Liver (tissue), 9 donors: ENCODE results near the gene OCSTAMP. TPM values are rescaled to one million over a fixed set of nuclear protein-coding genes. Genes with fewer than 3 reads are reported as not detected.

Experiments
- DNase-seq: peaks from one replicate; pipeline ENCODE4 v3.0.0-alpha.2; 2017; ENCODE audit warnings: low spot score
- H3K27ac ChIP-seq, 2 donors: one replicate each; pipeline ENCODE4 v1.7.0; 2013; ENCODE audit warnings: inconsistent platforms in 2 of 2, low read length in 2 of 2, control low read depth in 1 of 2, low read depth in 1 of 2, mild to moderate bottlenecking in 1 of 2
- H3K27me3 ChIP-seq, 4 donors: one replicate each; pipeline versions ENCODE4 v1.6.1 to v1.7.0; 2013; ENCODE audit warnings: low read length in 3 of 4, inconsistent platforms in 1 of 4, mild to moderate bottlenecking in 1 of 4, moderate library complexity in 1 of 4; ENCODE audit not compliant: control insufficient read depth in 4 of 4, insufficient read depth in 4 of 4
- H3K36me3 ChIP-seq, 4 donors: one replicate each; pipeline versions ENCODE4 v1.6.1 to v1.7.0; 2013; ENCODE audit warnings: low read length in 3 of 4, mild to moderate bottlenecking in 3 of 4, low read depth in 1 of 4, moderate library complexity in 1 of 4; ENCODE audit not compliant: control insufficient read depth in 4 of 4, insufficient read depth in 3 of 4
- H3K4me1 ChIP-seq, 4 donors: one replicate each; pipeline versions ENCODE4 v1.6.1 to v1.7.0; 2013; ENCODE audit warnings: low read length in 3 of 4, mild to moderate bottlenecking in 3 of 4, moderate library complexity in 1 of 4; ENCODE audit not compliant: control insufficient read depth in 4 of 4, insufficient read depth in 4 of 4
- H3K4me3 ChIP-seq, 3 donors: one replicate each; pipeline versions ENCODE4 v1.6.1 to v1.7.0; 2013; ENCODE audit warnings: low read length in 3 of 3, control low read depth in 1 of 3, low read depth in 1 of 3, mild to moderate bottlenecking in 1 of 3
- H3K9ac ChIP-seq, 2 donors: one replicate each; pipeline ENCODE4 v1.7.0; 2013; ENCODE audit warnings: low read length in 2 of 2, mild to moderate bottlenecking in 2 of 2, moderate library complexity in 2 of 2, control low read depth in 1 of 2, low read depth in 1 of 2
- H3K9me3 ChIP-seq, 4 donors: one replicate each; pipeline versions ENCODE4 v1.6.1 to v1.7.0; 2013; ENCODE audit warnings: low read length in 3 of 4; ENCODE audit not compliant: control insufficient read depth in 4 of 4
- ATF3 ChIP-seq: IDR thresholded peaks from 2 replicates; pipeline ENCODE4 v1.6.1; 2016; ENCODE audit warnings: antibody characterized with exemption
- CTCF ChIP-seq: fragments of 150-350 bp; IDR thresholded peaks from 2 replicates; pipeline ENCODE4 v1.5.1; 2017; ENCODE audit warnings: improper control_type of control experiment, low read depth, low read length; ENCODE audit not compliant: missing input control
- EGR1 ChIP-seq, 2 donors: IDR thresholded peaks; 2 replicates each; pipeline ENCODE4 v1.6.1; 2016 to 2018; ENCODE audit warnings: antibody characterized with exemption in 2 of 2, low read depth in 2 of 2
- FOXA1 ChIP-seq: IDR thresholded peaks from 2 replicates; pipeline ENCODE4 v1.6.1; 2016; ENCODE audit warnings: antibody characterized with exemption
- FOXA2 ChIP-seq: IDR thresholded peaks from 2 replicates; pipeline ENCODE4 v1.6.1; 2016; ENCODE audit warnings: antibody characterized with exemption
- GABPA ChIP-seq, 2 donors: IDR thresholded peaks in 1 of 2; conservative IDR thresholded peaks in 1 of 2; 2 replicates each; pipeline ENCODE4 v1.6.1; 2016; ENCODE audit warnings: antibody characterized with exemption in 2 of 2, mild to moderate bottlenecking in 1 of 2, moderate library complexity in 1 of 2
- HNF4A ChIP-seq, 2 donors: conservative IDR thresholded peaks; 2 replicates each; pipeline ENCODE4 v1.6.1; 2016; ENCODE audit warnings: antibody characterized with exemption in 2 of 2, mild to moderate bottlenecking in 2 of 2
- HNF4G ChIP-seq: IDR thresholded peaks from 2 replicates; pipeline ENCODE4 v1.6.1; 2016; ENCODE audit warnings: antibody characterized with exemption
- JUND ChIP-seq, 2 donors: IDR thresholded peaks; 2 replicates each; pipeline ENCODE4 v1.6.1; 2016; ENCODE audit warnings: antibody characterized with exemption in 2 of 2
- MAX ChIP-seq: IDR thresholded peaks from 2 replicates; pipeline ENCODE4 v1.6.1; 2016; ENCODE audit warnings: antibody characterized with exemption
- NR2F2 ChIP-seq: IDR thresholded peaks from 2 replicates; pipeline ENCODE4 v1.6.1; 2016; ENCODE audit warnings: antibody characterized with exemption
- RAD21 ChIP-seq, 2 donors: IDR thresholded peaks; 2 replicates each; pipeline ENCODE4 v1.6.1; 2016; ENCODE audit warnings: antibody characterized with exemption in 2 of 2, mild to moderate bottlenecking in 2 of 2
- REST ChIP-seq: IDR thresholded peaks from 2 replicates; pipeline ENCODE4 v1.6.1; 2016; ENCODE audit warnings: antibody characterized with exemption, mild to moderate bottlenecking
- RXRA ChIP-seq, 2 donors: IDR thresholded peaks; 2 replicates each; pipeline ENCODE4 v1.6.1; 2017 to 2018; ENCODE audit warnings: antibody characterized with exemption in 2 of 2, mild to moderate bottlenecking in 1 of 2
- SP1 ChIP-seq: IDR thresholded peaks from 2 replicates; pipeline ENCODE4 v1.6.1; 2018; ENCODE audit warnings: antibody characterized with exemption, mild to moderate bottlenecking
- TAF1 ChIP-seq: conservative IDR thresholded peaks from 2 replicates; pipeline ENCODE4 v1.6.1; 2016; ENCODE audit warnings: antibody characterized with exemption, mild to moderate bottlenecking
- YY1 ChIP-seq: IDR thresholded peaks from 2 replicates; pipeline ENCODE4 v1.6.1; 2016; ENCODE audit warnings: antibody characterized with exemption, mild to moderate bottlenecking
- ZBTB33 ChIP-seq: IDR thresholded peaks from 2 replicates; pipeline ENCODE4 v1.6.1; 2016; ENCODE audit warnings: antibody characterized with exemption
- WGBS: extraction: QIAGEN DNeasy Blood & Tissue Kit; methylation state at CpG from one replicate; pipeline ENCODE4 v1.1.7; 2013; 5-methylcytosine and 5-hydroxymethylcytosine counted together
- polyA plus RNA-seq, 2 donors: library from polyadenylated mRNA; stranded (reverse) in 1 of 2; unstranded in 1 of 2; fragments of 200-250 nt in 1 of 2; fragments of >200 nt in 1 of 2; fragmentation: Nextera tagmentation in 1 of 2; extraction: Ambion mirVana in 1 of 2; gene quantifications; one replicate each; pipeline versions ENCODE4 v1.2.1 to v1.2.3, GENCODE V29; 2013 to 2015
- total RNA-seq, 2 donors: library from RNA; depleted of rRNA; stranded (reverse); fragments of >200 nt; gene quantifications; one replicate each; pipeline ENCODE4 v1.2.3, GENCODE V29; 2014
- donor health status: healthy.
- donor health status: healthy.
- donor health status: healthy.
- donor health status: healthy.
- donor health status: healthy.

OCSTAMP gene
- total and polyA plus RNA-seq, 4 donors, result not detected

GRCh38 chr20:46554828-46555227 lies 4.4 kb upstream of the OCSTAMP start:
- Histone ChIP-seq H3K27me3 (no peaks in the 10 kb centered on the region), H3K9ac (no peak overlapping the region), H3K4me1 (no peaks in the 10 kb centered on the region), H3K27ac (no peak overlapping the region), H3K9me3 (no peaks in the 10 kb centered on the region), H3K4me3 (no peak overlapping the region), H3K36me3 (no peaks in the 10 kb centered on the region)
- TF ChIP-seq ATF3 (no peak), ZBTB33 (no peak), FOXA2 (no peak), MAX (no peak), FOXA1 (no peak), NR2F2 (no peak)
- WGBS, result 83% methylated on average over 3 of the region's 3 CpGs
- no peak for DNase-seq

GRCh38 chr20:46553926-46554325 lies 3.5 kb upstream of the OCSTAMP start:
- Histone ChIP-seq H3K27me3 (no peaks in the 10 kb centered on the region), H3K9ac (no peak overlapping the region), H3K27ac (no peak overlapping the region), H3K4me3 (no peak overlapping the region), H3K9me3 (no peaks in the 10 kb centered on the region), H3K36me3 (no peaks in the 10 kb centered on the region), H3K4me1 (no peaks in the 10 kb centered on the region)
- no peak for DNase-seq
- WGBS, result 96% methylated on average over 3 of the region's 3 CpGs
- TF ChIP-seq ZBTB33 (no peak), HNF4G (no peak), ATF3 (no peak), JUND (IDR thresholded peaks at IDR 0.05) (no peak), HNF4A (conservative IDR thresholded peaks at IDR 0.05) (no peak), SP1 (no peak), NR2F2 (no peak), REST (no peak), FOXA1 (no peak), YY1 (no peak), FOXA2 (no peak), TAF1 (no peak), RAD21 (IDR thresholded peaks at IDR 0.05) (no peak), CTCF (no peak), RXRA (IDR thresholded peaks at IDR 0.05) (no peak), EGR1 (IDR thresholded peaks at IDR 0.05; ENCODE audit: low read depth in 2 of 2) (no peak), MAX (no peak), GABPA (IDR thresholded peaks at IDR 0.05 in 1 of 2, conservative IDR thresholded peaks at IDR 0.05 in 1 of 2) (no peak)
